Measurements from ENCODE around the gene COL4A2.
A peak's percentile ranks its signal among the peaks of the same experiment; 100 is the strongest.

The COL4A2 gene

GRCh38 chr13:110390567-110390966 lies 83.5 kb downstream of the COL4A2 start:
- Histone ChIP-seq H2BK120ac (ENCODE audit: low read depth, low read length) (no peak overlapping the region), H3K27ac (replicated peaks; ENCODE audit: low read length) (peak overlapping the region; percentile 7), H3K23ac (ENCODE audit: low read depth, low read length, poor library complexity) (no peak overlapping the region), H3K4me1 (ENCODE audit: control insufficient read depth in 2 of 2, insufficient read depth in 1 of 2, low read depth in 1 of 2, low read length in 2 of 2) (peaks cover 0 to 4% of the 10 kb centered on the region in 2 donors), H3K27me3 (ENCODE audit: control insufficient read depth in 3 of 3, insufficient read depth in 3 of 3, low read depth in 1 of 3, low read length in 3 of 3) (no peaks in the 10 kb centered on the region), H3K9ac (ENCODE audit: low read depth, low read length, poor library complexity) (no peak overlapping the region), H2BK12ac (ENCODE audit: low read length) (no peak overlapping the region), H2AFZ (ENCODE audit: low read length) (no peak overlapping the region), H3K79me1 (ENCODE audit: low read depth, low read length) (peaks cover 4% of the 10 kb centered on the region), H3K14ac (ENCODE audit: low read length) (no peak overlapping the region), H4K8ac (ENCODE audit: low read depth, low read length) (no peak overlapping the region), H3K9me3 (replicated peaks in 1 of 2; ENCODE audit: control insufficient read depth in 2 of 2, insufficient read depth in 1 of 2, low read depth in 1 of 2, low read length in 2 of 2) (peaks cover 17 to 36% of the 10 kb centered on the region in 2 donors), H2AK5ac (ENCODE audit: low read depth, low read length) (no peak overlapping the region), H3K18ac (ENCODE audit: low read length) (no peak overlapping the region), H2BK5ac (ENCODE audit: low read length) (no peak overlapping the region), H3K36me3 (replicated peaks in 1 of 2; ENCODE audit: control insufficient read depth in 2 of 2, insufficient read depth in 2 of 2, low read length in 2 of 2) (peaks cover 14 to 31% of the 10 kb centered on the region in 2 donors), H3K4ac (ENCODE audit: low read length) (no peak overlapping the region), H2BK15ac (ENCODE audit: low read length) (no peak overlapping the region), H3K4me2 (ENCODE audit: insufficient read depth, low read length, poor library complexity, severe bottlenecking) (no peak overlapping the region), H4K91ac (ENCODE audit: low read depth, low read length, poor library complexity) (no peak overlapping the region), H3K4me3 (ENCODE audit: low read length in 2 of 2) (no peak overlapping the region)
- no peak for DNase-seq (ENCODE audit: low spot score)
- no CpG with 5 or more reads among the region's 5 CpGs for WGBS, 2 donors (ENCODE audit: extremely low coverage in 2 of 2, insufficient read length in 2 of 2, insufficient replicate concordance in 1 of 2)

GRCh38 chr13:110391273-110391672 lies 84.2 kb downstream of the COL4A2 start:
- Histone ChIP-seq H4K8ac (ENCODE audit: low read depth, low read length) (no peak overlapping the region), H3K27ac (replicated peaks; ENCODE audit: low read length) (no peak overlapping the region), H3K9ac (ENCODE audit: low read depth, low read length, poor library complexity) (no peak overlapping the region), H3K9me3 (replicated peaks in 1 of 2; ENCODE audit: control insufficient read depth in 2 of 2, insufficient read depth in 1 of 2, low read depth in 1 of 2, low read length in 2 of 2) (peaks cover 15 to 30% of the 10 kb centered on the region in 2 donors), H2BK12ac (ENCODE audit: low read length) (no peak overlapping the region), H4K91ac (ENCODE audit: low read depth, low read length, poor library complexity) (no peak overlapping the region), H3K4ac (ENCODE audit: low read length) (no peak overlapping the region), H2BK5ac (ENCODE audit: low read length) (no peak overlapping the region), H3K4me3 (ENCODE audit: low read length in 2 of 2) (no peak overlapping the region), H3K27me3 (ENCODE audit: control insufficient read depth in 3 of 3, insufficient read depth in 3 of 3, low read depth in 1 of 3, low read length in 3 of 3) (no peaks in the 10 kb centered on the region), H3K4me2 (ENCODE audit: insufficient read depth, low read length, poor library complexity, severe bottlenecking) (no peak overlapping the region), H3K4me1 (ENCODE audit: control insufficient read depth in 2 of 2, insufficient read depth in 1 of 2, low read depth in 1 of 2, low read length in 2 of 2) (peaks cover 0 to 4% of the 10 kb centered on the region in 2 donors), H2AK5ac (ENCODE audit: low read depth, low read length) (no peak overlapping the region), H3K23ac (ENCODE audit: low read depth, low read length, poor library complexity) (no peak overlapping the region), H2AFZ (ENCODE audit: low read length) (no peak overlapping the region), H3K18ac (ENCODE audit: low read length) (no peak overlapping the region), H3K14ac (ENCODE audit: low read length) (no peak overlapping the region), H2BK120ac (ENCODE audit: low read depth, low read length) (no peak overlapping the region), H2BK15ac (ENCODE audit: low read length) (no peak overlapping the region), H3K79me1 (ENCODE audit: low read depth, low read length) (peaks cover 4% of the 10 kb centered on the region), H3K36me3 (replicated peaks in 1 of 2; ENCODE audit: control insufficient read depth in 2 of 2, insufficient read depth in 2 of 2, low read length in 2 of 2) (peaks cover 14 to 31% of the 10 kb centered on the region in 2 donors)
- no CpG with 5 or more reads among the region's 6 CpGs for WGBS, 2 donors (ENCODE audit: extremely low coverage in 2 of 2, insufficient read length in 2 of 2, insufficient replicate concordance in 1 of 2)
- DNase-seq (ENCODE audit: low spot score): no peak

GRCh38 chr13:110392510-110393240 lies 85.6 kb downstream of the COL4A2 start:
- Histone ChIP-seq H2BK5ac (ENCODE audit: low read length) (no peak overlapping the region), H3K14ac (ENCODE audit: low read length) (no peak overlapping the region), H3K79me1 (ENCODE audit: low read depth, low read length) (peaks cover 4% of the 10 kb centered on the region), H3K4me2 (ENCODE audit: insufficient read depth, low read length, poor library complexity, severe bottlenecking) (no peak overlapping the region), H3K23ac (ENCODE audit: low read depth, low read length, poor library complexity) (no peak overlapping the region), H4K91ac (ENCODE audit: low read depth, low read length, poor library complexity) (no peak overlapping the region), H3K9me3 (replicated peaks in 1 of 2; ENCODE audit: control insufficient read depth in 2 of 2, insufficient read depth in 1 of 2, low read depth in 1 of 2, low read length in 2 of 2) (peaks cover 15 to 32% of the 10 kb centered on the region in 2 donors), H3K27ac (replicated peaks; ENCODE audit: low read length) (no peak overlapping the region), H3K4ac (ENCODE audit: low read length) (no peak overlapping the region), H3K27me3 (ENCODE audit: control insufficient read depth in 3 of 3, insufficient read depth in 3 of 3, low read depth in 1 of 3, low read length in 3 of 3) (no peaks in the 10 kb centered on the region), H2BK12ac (ENCODE audit: low read length) (no peak overlapping the region), H3K18ac (ENCODE audit: low read length) (no peak overlapping the region), H3K9ac (ENCODE audit: low read depth, low read length, poor library complexity) (no peak overlapping the region), H3K4me1 (ENCODE audit: control insufficient read depth in 2 of 2, insufficient read depth in 1 of 2, low read depth in 1 of 2, low read length in 2 of 2) (peaks cover 0 to 4% of the 10 kb centered on the region in 2 donors), H3K36me3 (replicated peaks in 1 of 2; ENCODE audit: control insufficient read depth in 2 of 2, insufficient read depth in 2 of 2, low read length in 2 of 2) (peaks cover 14 to 32% of the 10 kb centered on the region in 2 donors), H2BK15ac (ENCODE audit: low read length) (no peak overlapping the region), H3K4me3 (ENCODE audit: low read length in 2 of 2) (no peak overlapping the region), H2AK5ac (ENCODE audit: low read depth, low read length) (no peak overlapping the region), H2BK120ac (ENCODE audit: low read depth, low read length) (no peak overlapping the region), H4K8ac (ENCODE audit: low read depth, low read length) (no peak overlapping the region), H2AFZ (ENCODE audit: low read length) (no peak overlapping the region)
- no CpG with 5 or more reads among the region's 7 CpGs for WGBS, 2 donors (ENCODE audit: extremely low coverage in 2 of 2, insufficient read length in 2 of 2, insufficient replicate concordance in 1 of 2)
- DNase-seq (ENCODE audit: low spot score): no peak

- Histone ChIP-seq H4K8ac (ENCODE audit: low read depth, low read length) (no peak overlapping the region), H2BK15ac (ENCODE audit: low read length) (no peak overlapping the region), H2BK120ac (ENCODE audit: low read depth, low read length) (no peak overlapping the region), H3K4ac (ENCODE audit: low read length) (no peak overlapping the region), H3K36me3 (replicated peaks in 1 of 2; ENCODE audit: control insufficient read depth in 2 of 2, insufficient read depth in 2 of 2, low read length in 2 of 2) (peaks cover 11 to 25% of the 10 kb centered on the region in 2 donors), H3K9me3 (replicated peaks in 1 of 2; ENCODE audit: control insufficient read depth in 2 of 2, insufficient read depth in 1 of 2, low read depth in 1 of 2, low read length in 2 of 2) (peaks cover 14 to 36% of the 10 kb centered on the region in 2 donors), H3K14ac (ENCODE audit: low read length) (no peak overlapping the region), H3K79me1 (ENCODE audit: low read depth, low read length) (peaks cover 4% of the 10 kb centered on the region), H3K18ac (ENCODE audit: low read length) (no peak overlapping the region), H2BK12ac (ENCODE audit: low read length) (no peak overlapping the region), H2BK5ac (ENCODE audit: low read length) (no peak overlapping the region), H3K4me1 (ENCODE audit: control insufficient read depth in 2 of 2, insufficient read depth in 1 of 2, low read depth in 1 of 2, low read length in 2 of 2) (peaks cover 0 to 2% of the 10 kb centered on the region in 2 donors), H4K91ac (ENCODE audit: low read depth, low read length, poor library complexity) (no peak overlapping the region), H2AFZ (ENCODE audit: low read length) (no peak overlapping the region), H3K4me3 (ENCODE audit: low read length in 2 of 2) (no peak overlapping the region), H3K9ac (ENCODE audit: low read depth, low read length, poor library complexity) (no peak overlapping the region), H3K4me2 (ENCODE audit: insufficient read depth, low read length, poor library complexity, severe bottlenecking) (no peak overlapping the region), H3K23ac (ENCODE audit: low read depth, low read length, poor library complexity) (no peak overlapping the region), H3K27ac (replicated peaks; ENCODE audit: low read length) (no peak overlapping the region), H3K27me3 (ENCODE audit: control insufficient read depth in 3 of 3, insufficient read depth in 3 of 3, low read depth in 1 of 3, low read length in 3 of 3) (no peaks in the 10 kb centered on the region), H2AK5ac (ENCODE audit: low read depth, low read length) (no peak overlapping the region)
- WGBS, 2 donors (ENCODE audit: extremely low coverage in 2 of 2, insufficient read length in 2 of 2, insufficient replicate concordance in 1 of 2): no CpG with 5 or more reads among the region's 4 CpGs
- no peak for DNase-seq (ENCODE audit: low spot score)
Observed at GRCh38 chr13:110393761-110394160, 86.7 kb downstream of the COL4A2 start.
